GM12878 (cell line): ENCODE data around the gene TOM1L2. TPM values are rescaled to one million over a fixed set of nuclear protein-coding genes. Genes with fewer than 3 reads are reported as not detected.

ENCODE experiments used
- CHD1 ChIP-seq: IDR thresholded peaks from 2 replicates; pipeline ENCODE4 v1.6.1; 2012; ENCODE audit warnings: low read depth, low read length, improper control_type of control experiment
- CREB1 ChIP-seq: IDR thresholded peaks from 2 replicates; pipeline ENCODE4 v1.6.1; 2012; ENCODE audit warnings: low read depth, mild to moderate bottlenecking, inconsistent platforms
- EGR1 ChIP-seq, 2 experiments: IDR thresholded peaks; 1 replicate in 1 of 2; 2 replicates in 1 of 2; pipeline ENCODE4 v1.6.1; 2011 to 2012; ENCODE audit warnings: low read depth in 2 of 2, low read length in 2 of 2, borderline replicate concordance in 1 of 2, mild to moderate bottlenecking in 1 of 2, moderate library complexity in 1 of 2
- FOXK2 ChIP-seq: fragments of 450-650 bp; IDR thresholded peaks from 2 replicates; pipeline ENCODE4 v1.6.1; 2017; ENCODE audit warnings: mild to moderate bottlenecking, moderate library complexity
- KAT2A ChIP-seq: conservative IDR thresholded peaks from 2 replicates; pipeline ENCODE4 v1.6.1; 2011; ENCODE audit warnings: low read depth, low read length; ENCODE audit not compliant: control insufficient read depth
- KLF5 ChIP-seq: fragments of 450-650 bp; IDR thresholded peaks from 2 replicates; pipeline ENCODE4 v1.6.1; 2014; ENCODE audit warnings: mild to moderate bottlenecking; ENCODE audit not compliant: partially characterized antibody
- MYB ChIP-seq: fragments of 150-350 bp; IDR thresholded peaks from 2 replicates; pipeline ENCODE4 v1.6.1; 2014; ENCODE audit warnings: mild to moderate bottlenecking, low read depth, low read length, borderline replicate concordance
- PAX5 ChIP-seq: IDR thresholded peaks from 2 replicates; pipeline ENCODE4 v1.6.1; 2011; ENCODE audit warnings: low read depth, low read length, borderline replicate concordance
- SP1 ChIP-seq: IDR thresholded peaks from one replicate; pipeline ENCODE4 v1.6.1; 2011; ENCODE audit warnings: low read depth, low read length
- ZNF24 ChIP-seq: fragments of 450-650 bp; IDR thresholded peaks from 2 replicates; pipeline ENCODE4 v1.6.1; 2017; ENCODE audit warnings: antibody characterized with exemption, mild to moderate bottlenecking
- polyA plus RNA-seq, 11 experiments: library from polyadenylated mRNA; depleted of rRNA in 4 of 11; unstranded in 6 of 11; stranded (reverse) in 5 of 11; fragments of >200 nt; fragmentation: Nextera tagmentation in 4 of 11; fragmentation: Illumina TruSeq in 1 of 11; extraction: Ambion mirVana in 4 of 11; extraction: Trizol in 1 of 11; gene quantifications; 1 replicate in 1 of 11; 2 replicates in 10 of 11; pipeline versions ENCODE4 v1.2.1 to v1.2.3, GENCODE V29; 2011 to 2016; ENCODE audit warnings: inconsistent platforms in 2 of 11, missing spikeins in 2 of 11, low read depth in 1 of 11
- total RNA-seq, 4 experiments: library from RNA; depleted of rRNA in 3 of 4; stranded (reverse); fragments of >200 nt in 3 of 4; fragmentation: Illumina TruSeq in 1 of 4; extraction: Trizol in 1 of 4; gene quantifications; 2 replicates each; pipeline versions ENCODE4 v1.2.1 to v1.2.3, GENCODE V29; 2013 to 2021
- TF ChIP-seq, protein P1 (sequence below): fragments of 450-650 bp; IDR thresholded peaks from 2 replicates; pipeline ENCODE4 v1.6.1; 2017; ENCODE audit warnings: mild to moderate bottlenecking, moderate library complexity
- TF ChIP-seq, protein P2 (sequence below): fragments of 450-650 bp; IDR thresholded peaks from 2 replicates; pipeline ENCODE4 v1.6.1; 2017; ENCODE audit warnings: antibody characterized with exemption, mild to moderate bottlenecking, moderate library complexity

Gene TOM1L2
- total and polyA plus RNA-seq, 10 of the 15 experiments (the other 5 are each of a cell fraction or from before 2014, with no cell fraction given): 0.19 to 19.2 (median 8.1) TPM

DNA sequence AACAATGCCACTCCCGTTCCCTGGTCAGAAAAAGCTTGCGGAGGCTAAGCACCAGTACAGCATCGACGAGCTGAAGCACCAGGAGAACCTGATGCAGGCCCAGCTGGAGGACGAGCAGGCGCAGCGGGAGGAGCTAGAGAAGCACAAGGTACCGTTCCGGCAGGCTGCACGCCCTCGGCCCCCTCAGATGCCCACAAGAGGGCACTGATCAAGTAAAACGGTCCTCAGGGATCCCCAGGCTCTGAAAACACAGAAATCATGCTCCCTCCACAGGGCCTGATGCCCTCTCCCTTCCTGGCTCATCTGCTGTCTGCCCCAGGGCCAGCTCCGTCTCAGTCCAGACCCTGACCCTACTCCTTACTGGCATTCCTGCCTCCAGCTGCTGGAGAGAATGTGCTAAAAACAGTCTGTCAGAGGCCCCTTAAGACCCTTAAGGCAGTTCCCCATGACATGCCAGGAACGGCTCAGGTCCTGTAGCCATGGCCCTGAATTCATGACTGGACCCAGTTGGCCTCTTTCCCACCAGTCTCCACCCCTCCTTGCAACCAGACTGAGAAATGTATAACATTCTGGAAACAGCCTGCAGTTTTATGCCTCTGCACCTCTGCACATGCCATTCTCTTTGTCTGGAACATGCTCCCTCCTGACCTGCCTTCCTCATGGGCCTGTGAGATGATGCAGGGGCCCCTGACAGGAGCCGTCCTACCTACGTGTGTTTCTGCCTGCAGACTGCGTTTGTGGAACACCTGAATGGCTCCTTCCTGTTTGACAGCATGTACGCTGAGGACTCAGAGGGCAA lies 22.3 kb upstream of the TOM1L2 start (continued):
- TF ChIP-seq, protein P1, sequence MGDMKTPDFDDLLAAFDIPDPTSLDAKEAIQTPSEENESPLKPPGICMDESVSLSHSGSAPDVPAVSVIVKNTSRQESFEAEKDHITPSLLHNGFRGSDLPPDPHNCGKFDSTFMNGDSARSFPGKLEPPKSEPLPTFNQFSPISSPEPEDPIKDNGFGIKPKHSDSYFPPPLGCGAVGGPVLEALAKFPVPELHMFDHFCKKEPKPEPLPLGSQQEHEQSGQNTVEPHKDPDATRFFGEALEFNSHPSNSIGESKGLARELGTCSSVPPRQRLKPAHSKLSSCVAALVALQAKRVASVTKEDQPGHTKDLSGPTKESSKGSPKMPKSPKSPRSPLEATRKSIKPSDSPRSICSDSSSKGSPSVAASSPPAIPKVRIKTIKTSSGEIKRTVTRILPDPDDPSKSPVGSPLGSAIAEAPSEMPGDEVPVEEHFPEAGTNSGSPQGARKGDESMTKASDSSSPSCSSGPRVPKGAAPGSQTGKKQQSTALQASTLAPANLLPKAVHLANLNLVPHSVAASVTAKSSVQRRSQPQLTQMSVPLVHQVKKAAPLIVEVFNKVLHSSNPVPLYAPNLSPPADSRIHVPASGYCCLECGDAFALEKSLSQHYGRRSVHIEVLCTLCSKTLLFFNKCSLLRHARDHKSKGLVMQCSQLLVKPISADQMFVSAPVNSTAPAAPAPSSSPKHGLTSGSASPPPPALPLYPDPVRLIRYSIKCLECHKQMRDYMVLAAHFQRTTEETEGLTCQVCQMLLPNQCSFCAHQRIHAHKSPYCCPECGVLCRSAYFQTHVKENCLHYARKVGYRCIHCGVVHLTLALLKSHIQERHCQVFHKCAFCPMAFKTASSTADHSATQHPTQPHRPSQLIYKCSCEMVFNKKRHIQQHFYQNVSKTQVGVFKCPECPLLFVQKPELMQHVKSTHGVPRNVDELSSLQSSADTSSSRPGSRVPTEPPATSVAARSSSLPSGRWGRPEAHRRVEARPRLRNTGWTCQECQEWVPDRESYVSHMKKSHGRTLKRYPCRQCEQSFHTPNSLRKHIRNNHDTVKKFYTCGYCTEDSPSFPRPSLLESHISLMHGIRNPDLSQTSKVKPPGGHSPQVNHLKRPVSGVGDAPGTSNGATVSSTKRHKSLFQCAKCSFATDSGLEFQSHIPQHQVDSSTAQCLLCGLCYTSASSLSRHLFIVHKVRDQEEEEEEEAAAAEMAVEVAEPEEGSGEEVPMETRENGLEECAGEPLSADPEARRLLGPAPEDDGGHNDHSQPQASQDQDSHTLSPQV: no peak
- TF ChIP-seq CREB1 (no peak), ZNF24 (no peak), PAX5 (0 out of 2 replicates have a peak, but pooled peaks have one; percentile 43), KLF5 (no peak), KAT2A (no peak), FOXK2 (no peak), EGR1 (IDR thresholded peaks at IDR 0.05; ENCODE audit: borderline replicate concordance in 1 of 2, low read depth in 2 of 2, low read length in 2 of 2) (no peak), MYB (no peak), SP1 (no peak), CHD1 (no peak)
- TF ChIP-seq, protein P2, sequence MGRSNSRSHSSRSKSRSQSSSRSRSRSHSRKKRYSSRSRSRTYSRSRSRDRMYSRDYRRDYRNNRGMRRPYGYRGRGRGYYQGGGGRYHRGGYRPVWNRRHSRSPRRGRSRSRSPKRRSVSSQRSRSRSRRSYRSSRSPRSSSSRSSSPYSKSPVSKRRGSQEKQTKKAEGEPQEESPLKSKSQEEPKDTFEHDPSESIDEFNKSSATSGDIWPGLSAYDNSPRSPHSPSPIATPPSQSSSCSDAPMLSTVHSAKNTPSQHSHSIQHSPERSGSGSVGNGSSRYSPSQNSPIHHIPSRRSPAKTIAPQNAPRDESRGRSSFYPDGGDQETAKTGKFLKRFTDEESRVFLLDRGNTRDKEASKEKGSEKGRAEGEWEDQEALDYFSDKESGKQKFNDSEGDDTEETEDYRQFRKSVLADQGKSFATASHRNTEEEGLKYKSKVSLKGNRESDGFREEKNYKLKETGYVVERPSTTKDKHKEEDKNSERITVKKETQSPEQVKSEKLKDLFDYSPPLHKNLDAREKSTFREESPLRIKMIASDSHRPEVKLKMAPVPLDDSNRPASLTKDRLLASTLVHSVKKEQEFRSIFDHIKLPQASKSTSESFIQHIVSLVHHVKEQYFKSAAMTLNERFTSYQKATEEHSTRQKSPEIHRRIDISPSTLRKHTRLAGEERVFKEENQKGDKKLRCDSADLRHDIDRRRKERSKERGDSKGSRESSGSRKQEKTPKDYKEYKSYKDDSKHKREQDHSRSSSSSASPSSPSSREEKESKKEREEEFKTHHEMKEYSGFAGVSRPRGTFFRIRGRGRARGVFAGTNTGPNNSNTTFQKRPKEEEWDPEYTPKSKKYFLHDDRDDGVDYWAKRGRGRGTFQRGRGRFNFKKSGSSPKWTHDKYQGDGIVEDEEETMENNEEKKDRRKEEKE: no peak
